Measurements from ENCODE around the gene RBP3.

- no peak for TF ChIP-seq BCL11A (tag by site-specific recombination; IDR thresholded peaks at IDR 0.05; ENCODE audit: low read depth)
- TF ChIP-seq ZNF18 (tag by site-specific recombination; IDR thresholded peaks at IDR 0.05) = no peak
- TF ChIP-seq FEZF1 (tag by site-specific recombination; IDR thresholded peaks at IDR 0.05) = no peak
- TF ChIP-seq CTCF (tag by site-specific recombination; IDR thresholded peaks at IDR 0.05) = no peak
- no peak for TF ChIP-seq YY1 (tag by site-specific recombination; IDR thresholded peaks at IDR 0.05)
Measured at GRCh38 chr10:47368431-47369180, 20.4 kb downstream of the RBP3 start.

All from HEK293 (cell line).